Endothelial cell of umbilical vein (primary cell): Measurements from ENCODE around the gene PRPSAP1. TPM values are rescaled to one million over a fixed set of nuclear protein-coding genes. Genes with fewer than 3 reads are reported as not detected.

Source experiments
- BruUV-seq: library from RNA; stranded (reverse); fragments of 400-500 nt; replicated peaks from 2 replicates; lab custom pipeline; 2021; lab: Mats Ljungman, UMichigan
- CTCF ChIA-PET: fragments of 300-600, 350-600 bp; sonication (Branson Sonifier 250); formaldehyde crosslinking; loops from one replicate; lab custom pipeline; 2021; ENCODE audit warnings: antibody characterized with exemption, inconsistent platforms; lab: Charles Lee
- POLR2A ChIA-PET: fragments of 300-600, 350-600 bp; sonication (Branson Sonifier 250); formaldehyde crosslinking; loops from one replicate; lab custom pipeline; 2021; ENCODE audit warnings: antibody characterized with exemption, inconsistent platforms; lab: Charles Lee
- DNase-seq: peaks from one replicate; pipeline ENCODE4 v3.0.0-alpha.2; 2011; ENCODE audit warnings: low read depth, low spot score
- FAIRE-seq: peaks from 2 replicates; lab custom pipeline; 2011; peaks lifted over from hg19 to GRCh38; lab: Jason Lieb, UNC
- H2AFZ ChIP-seq: 2 replicates; pipeline ENCODE4 v1.6.0; 2012; ENCODE audit warnings: low read depth, low read length, control low read depth, inconsistent platforms
- H3K27ac ChIP-seq: 2 replicates; pipeline ENCODE4 v1.5.1; 2011; ENCODE audit warnings: low read depth, mild to moderate bottlenecking, control low read depth, low read length, moderate library complexity; ENCODE audit not compliant: insufficient read depth
- H3K27me3 ChIP-seq, 2 experiments: 2 replicates each; pipeline versions ENCODE4 v1.6.0 to v1.6.1; 2011; ENCODE audit warnings: low read length in 2 of 2, mixed read lengths in 1 of 2; ENCODE audit not compliant: control insufficient read depth in 2 of 2, insufficient read depth in 2 of 2
- H3K36me3 ChIP-seq, 2 experiments: 2 replicates in 1 of 2; 3 replicates in 1 of 2; pipeline ENCODE4 v1.5.1; 2011; ENCODE audit warnings: low read length in 2 of 2, mild to moderate bottlenecking in 1 of 2, moderate library complexity in 1 of 2; ENCODE audit not compliant: control insufficient read depth in 2 of 2, insufficient read depth in 2 of 2; ENCODE audit errors: extremely low read depth in 1 of 2
- H3K4me1 ChIP-seq: 3 replicates; pipeline ENCODE4 v1.5.1; 2011; ENCODE audit warnings: mild to moderate bottlenecking, low read length; ENCODE audit not compliant: control insufficient read depth, insufficient read depth; ENCODE audit errors: extremely low read depth
- H3K4me2 ChIP-seq: 2 replicates; pipeline ENCODE4 v1.6.1; 2011; ENCODE audit warnings: low read length, control low read depth, mixed read lengths; ENCODE audit not compliant: insufficient read depth
- H3K4me3 ChIP-seq, 3 experiments: fragments of 200-600 bp in 1 of 3; sonication (generic), shearing (Covaris generic) in 1 of 3; replicated peaks in 1 of 3; 2 replicates each; pipeline ENCODE4 v1.5.1; 2011 to 2016; ENCODE audit warnings: control low read depth in 3 of 3, low read length in 3 of 3, mild to moderate bottlenecking in 2 of 3, inconsistent platforms in 1 of 3, low read depth in 1 of 3, moderate library complexity in 1 of 3; ENCODE audit not compliant: insufficient read depth in 1 of 3
- H3K79me2 ChIP-seq: 2 replicates; pipeline ENCODE4 v1.6.0; 2012; ENCODE audit warnings: low read length, inconsistent platforms; ENCODE audit not compliant: control insufficient read depth, insufficient read depth
- H3K9ac ChIP-seq: replicated peaks from 2 replicates; pipeline ENCODE3; 2011; ENCODE audit warnings: low read length, control low read depth; ENCODE audit not compliant: insufficient read depth; ENCODE audit errors: extremely low read depth
- H3K9me1 ChIP-seq: replicated peaks from 3 replicates; pipeline ENCODE4 v1.6.0; 2011; ENCODE audit warnings: mild to moderate bottlenecking, low read length; ENCODE audit not compliant: control insufficient read depth, insufficient read depth; ENCODE audit errors: extremely low read depth
- H3K9me3 ChIP-seq: replicated peaks from 2 replicates; pipeline ENCODE4 v1.5.1; 2012; ENCODE audit warnings: low read length, inconsistent platforms; ENCODE audit not compliant: control insufficient read depth, insufficient read depth
- H4K20me1 ChIP-seq: replicated peaks from 2 replicates; pipeline ENCODE3; 2011; ENCODE audit warnings: mild to moderate bottlenecking, low read length; ENCODE audit not compliant: control insufficient read depth, insufficient read depth; ENCODE audit errors: extremely low read depth
- EZH2 ChIP-seq: IDR thresholded peaks from 2 replicates; pipeline ENCODE4 v1.6.1; 2012; ENCODE audit warnings: borderline replicate concordance, low read depth, mild to moderate bottlenecking, moderate library complexity, low read length, inconsistent platforms; ENCODE audit not compliant: severe bottlenecking
- FOS ChIP-seq: IDR thresholded peaks from 2 replicates; pipeline ENCODE4 v1.6.1; 2011; ENCODE audit warnings: mild to moderate bottlenecking, low read length, moderate library complexity, borderline replicate concordance; ENCODE audit not compliant: insufficient read depth
- GATA2 ChIP-seq: IDR thresholded peaks from 2 replicates; pipeline ENCODE4 v1.7.0; 2011; ENCODE audit warnings: low read depth, mild to moderate bottlenecking, moderate library complexity, mixed read lengths, low read length; ENCODE audit not compliant: insufficient read length, insufficient read depth
- JUN ChIP-seq: IDR thresholded peaks from 2 replicates; pipeline ENCODE4 v1.6.1; 2011; ENCODE audit warnings: borderline replicate concordance, low read depth; ENCODE audit not compliant: insufficient read length, insufficient read depth
- MAX ChIP-seq: IDR thresholded peaks from 2 replicates; pipeline ENCODE4 v1.6.1; 2011; ENCODE audit not compliant: insufficient read depth, insufficient read length
- MYC ChIP-seq: IDR thresholded peaks from one replicate; pipeline ENCODE4 v1.6.1; 2011; ENCODE audit warnings: mild to moderate bottlenecking, low read depth, low read length
- POLR2A ChIP-seq: IDR thresholded peaks from 2 replicates; pipeline ENCODE4 v1.6.1; 2012; ENCODE audit warnings: low read depth, mild to moderate bottlenecking, control low read depth, low read length
- POLR2AphosphoS5 ChIP-seq: IDR thresholded peaks from 2 replicates; pipeline ENCODE4 v1.6.1; 2012; ENCODE audit warnings: low read depth, mild to moderate bottlenecking, control low read depth, low read length, moderate library complexity; ENCODE audit not compliant: insufficient read depth
- dilution Hi-C: fragments of 300-500 bp; cut with MboI; formaldehyde crosslinking; loops from one replicate; pipeline ENCODE4 v1.15.0; 2019; ENCODE audit warnings: low sequenced_read_pairs; ENCODE audit not compliant: extremely low pct_ligation_motif_present
- intact Hi-C: fragments of 100-400 bp; cut with micrococcal nuclease; formaldehyde crosslinking; loops from one replicate; pipeline ENCODE4 v1.10.0; 2022
- polyA plus RNA-seq, 4 experiments: library from polyadenylated mRNA; depleted of rRNA in 3 of 4; stranded (reverse) in 3 of 4; unstranded in 1 of 4; fragments of >200 nt; gene quantifications; 2 replicates each; pipeline versions ENCODE4 v1.2.1 to v1.2.3, GENCODE V29; 2011 to 2012; ENCODE audit warnings: missing spikeins in 1 of 4
- total RNA-seq: library from RNA; stranded (reverse); gene quantifications from 2 replicates; pipeline ENCODE4 v1.2.3, GENCODE V29; 2021
- TF ChIP-seq, protein P1 (sequence below), 2 donors: IDR thresholded peaks; 1 replicate in 1 of 2; 2 replicates in 1 of 2; pipeline ENCODE4 v1.5.1; 2011; ENCODE audit warnings: low read length in 2 of 2, mild to moderate bottlenecking in 2 of 2, moderate library complexity in 2 of 2, control low read depth in 1 of 2, inconsistent platforms in 1 of 2, low read depth in 1 of 2; ENCODE audit not compliant: insufficient read depth in 1 of 2; ENCODE audit errors: extremely low read depth in 1 of 2

The PRPSAP1 gene
- total and polyA plus RNA-seq, 2 donors (not counting 3 experiments of a cell fraction or from before 2014, with no cell fraction given) = 90.2 to 123 TPM

GRCh38 chr17:76363107-76363842, 9.6 kb upstream of the PRPSAP1 start:
- Histone ChIP-seq H2AFZ (no peak overlapping the region), H3K4me2 (no peak overlapping the region), H3K4me1 (no peaks in the 10 kb centered on the region), H3K36me3 (no peaks in the 10 kb centered on the region), H3K9me1 (no peaks in the 10 kb centered on the region), H3K9me3 (no peaks in the 10 kb centered on the region), H3K4me3 (no peak overlapping the region), H3K9ac (no peak overlapping the region), H3K27ac (no peak overlapping the region), H4K20me1 (no peaks in the 10 kb centered on the region), H3K27me3 (no peaks in the 10 kb centered on the region), H3K79me2 (no peaks in the 10 kb centered on the region)
- no peak for FAIRE-seq
- DNase-seq = no peak
- CTCF ChIA-PET = interaction anchor here (1.3 to 6.0 kb wide), 4 partner anchors 7 to 35 kb away, joined by 4 to 103 read pairs (median 14); partner anchors contain the start of genes PRPSAP1 and SPHK1
- dilution Hi-C loops = no loop called here
- intact Hi-C loops = no loop called here
- BruUV-seq = no TSS peak
- POLR2A ChIA-PET = no interaction called here
- no peak for TF ChIP-seq EZH2
- no peak for TF ChIP-seq POLR2A
- TF ChIP-seq FOS = no peak
- TF ChIP-seq JUN = no peak
- TF ChIP-seq MYC = no peak
- TF ChIP-seq, protein P1, sequence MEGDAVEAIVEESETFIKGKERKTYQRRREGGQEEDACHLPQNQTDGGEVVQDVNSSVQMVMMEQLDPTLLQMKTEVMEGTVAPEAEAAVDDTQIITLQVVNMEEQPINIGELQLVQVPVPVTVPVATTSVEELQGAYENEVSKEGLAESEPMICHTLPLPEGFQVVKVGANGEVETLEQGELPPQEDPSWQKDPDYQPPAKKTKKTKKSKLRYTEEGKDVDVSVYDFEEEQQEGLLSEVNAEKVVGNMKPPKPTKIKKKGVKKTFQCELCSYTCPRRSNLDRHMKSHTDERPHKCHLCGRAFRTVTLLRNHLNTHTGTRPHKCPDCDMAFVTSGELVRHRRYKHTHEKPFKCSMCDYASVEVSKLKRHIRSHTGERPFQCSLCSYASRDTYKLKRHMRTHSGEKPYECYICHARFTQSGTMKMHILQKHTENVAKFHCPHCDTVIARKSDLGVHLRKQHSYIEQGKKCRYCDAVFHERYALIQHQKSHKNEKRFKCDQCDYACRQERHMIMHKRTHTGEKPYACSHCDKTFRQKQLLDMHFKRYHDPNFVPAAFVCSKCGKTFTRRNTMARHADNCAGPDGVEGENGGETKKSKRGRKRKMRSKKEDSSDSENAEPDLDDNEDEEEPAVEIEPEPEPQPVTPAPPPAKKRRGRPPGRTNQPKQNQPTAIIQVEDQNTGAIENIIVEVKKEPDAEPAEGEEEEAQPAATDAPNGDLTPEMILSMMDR (IDR thresholded peaks at IDR 0.05; ENCODE audit: extremely low read depth in 1 of 2, insufficient read depth in 1 of 2, low read depth in 1 of 2, low read length in 2 of 2) = no peak
- TF ChIP-seq MAX = no peak
- no peak for TF ChIP-seq GATA2
- no peak for TF ChIP-seq POLR2AphosphoS5
